HL-60/S4 treated with phorbol 12-myristate 13-acetate at 8.2 ng/mL for 4 days and 3 days (cell line): ENCODE measurements around the gene ULBP1.
"Not testable (repeated sequence)": the region's sequence is repeated elsewhere in the genome, so short reads cannot be mapped to it uniquely, and the experiment has no call there.

Experiments
- in situ Hi-C: fragments of 300-500 bp; cut with MboI; formaldehyde crosslinking; loops from 2 replicates; pipeline ENCODE4 v1.15.0; 2022; ENCODE audit warnings: low sequenced_read_pairs

ULBP1 gene

GRCh38 chr6:149950423-149950822 lies 13.3 kb upstream of the ULBP1 start:
- in situ Hi-C loops: no loop called here

- in situ Hi-C loops: no loop called here
Observed at GRCh38 chr6:149951096-149951495, 12.6 kb upstream of the ULBP1 start.

GRCh38 chr6:149951626-149952025 lies 12.1 kb upstream of the ULBP1 start:
- in situ Hi-C loops: no loop called here

- in situ Hi-C loops: not testable (repeated sequence)
Observed at GRCh38 chr6:149953390-149953789, 10.4 kb upstream of the ULBP1 start.

- in situ Hi-C loops: not testable (repeated sequence)
Observed at GRCh38 chr6:149953934-149954327, 9.8 kb upstream of the ULBP1 start.

GRCh38 chr6:149954328-149954983 lies 9.3 kb upstream of the ULBP1 start:
- in situ Hi-C loops: not testable (repeated sequence)

- in situ Hi-C loops: not testable (repeated sequence)
Observed at GRCh38 chr6:149954984-149955653, 8.6 kb upstream of the ULBP1 start.

GRCh38 chr6:149955654-149956317 lies 8.0 kb upstream of the ULBP1 start:
- in situ Hi-C loops: not testable (repeated sequence)

- in situ Hi-C loops: not testable (repeated sequence)
Observed at GRCh38 chr6:149958124-149958523, 5.6 kb upstream of the ULBP1 start.

GRCh38 chr6:149959806-149960205 lies 3.9 kb upstream of the ULBP1 start:
- in situ Hi-C loops: not testable (repeated sequence)

- in situ Hi-C loops: no loop called here
Observed at GRCh38 chr6:149960488-149960887, 3.3 kb upstream of the ULBP1 start.

- in situ Hi-C loops: no loop called here
Observed at GRCh38 chr6:149961728-149962425, 1.9 kb upstream of the ULBP1 start.

GRCh38 chr6:149962461-149963211 lies 1.1 kb upstream of the ULBP1 start:
- in situ Hi-C loops: no loop called here

- in situ Hi-C loops: no loop called here
Observed at GRCh38 chr6:149963212-149963461, 606 bp upstream of the ULBP1 start.

GRCh38 chr6:149964308-149965193 lies 808 bp downstream of the ULBP1 start:
- in situ Hi-C loops: no loop called here

- in situ Hi-C loops: no loop called here
Observed at GRCh38 chr6:149965194-149966020, 1.7 kb downstream of the ULBP1 start.

- in situ Hi-C loops: not testable (repeated sequence)
Observed at GRCh38 chr6:149966319-149966718, 2.6 kb downstream of the ULBP1 start.

- in situ Hi-C loops: no loop called here
Observed at GRCh38 chr6:149967591-149967990, 3.8 kb downstream of the ULBP1 start.

- in situ Hi-C loops: not testable (repeated sequence)
Observed at GRCh38 chr6:149967999-149968398, 4.3 kb downstream of the ULBP1 start.
